GM06990 (cell line): ENCODE data around the gene KRTAP10-11.

Source experiments
- DNase-seq: peaks from one replicate; pipeline ENCODE4 v3.0.0-alpha.2; 2011; ENCODE audit not compliant: insufficient read length; ENCODE audit errors: extremely low read depth
- H3K27me3 ChIP-seq: replicated peaks from 2 replicates; pipeline ENCODE4 v1.6.0; 2011; ENCODE audit warnings: low read length; ENCODE audit not compliant: control insufficient read depth, insufficient read depth
- H3K36me3 ChIP-seq: 2 replicates; pipeline ENCODE4 v1.5.1; 2011; ENCODE audit warnings: low read length; ENCODE audit not compliant: control insufficient read depth, insufficient read depth
- H3K4me3 ChIP-seq: replicated peaks from 2 replicates; pipeline ENCODE4 v1.5.1; 2011; ENCODE audit warnings: low read depth, mild to moderate bottlenecking, control low read depth, low read length
- TF ChIP-seq, protein P1 (sequence below): IDR thresholded peaks from 2 replicates; pipeline ENCODE4 v1.5.1; 2011; ENCODE audit warnings: low read length, control low read depth, mild to moderate bottlenecking, inconsistent platforms; ENCODE audit not compliant: insufficient read depth, poor library complexity, severe bottlenecking

The KRTAP10-11 gene

GRCh38 chr21:44653656-44654575, 7.7 kb downstream of the KRTAP10-11 start:
- DNase-seq, result no peak
- Histone ChIP-seq H3K4me3 (no peak overlapping the region), H3K36me3 (no peaks in the 10 kb centered on the region), H3K27me3 (no peaks in the 10 kb centered on the region)
- TF ChIP-seq, protein P1, sequence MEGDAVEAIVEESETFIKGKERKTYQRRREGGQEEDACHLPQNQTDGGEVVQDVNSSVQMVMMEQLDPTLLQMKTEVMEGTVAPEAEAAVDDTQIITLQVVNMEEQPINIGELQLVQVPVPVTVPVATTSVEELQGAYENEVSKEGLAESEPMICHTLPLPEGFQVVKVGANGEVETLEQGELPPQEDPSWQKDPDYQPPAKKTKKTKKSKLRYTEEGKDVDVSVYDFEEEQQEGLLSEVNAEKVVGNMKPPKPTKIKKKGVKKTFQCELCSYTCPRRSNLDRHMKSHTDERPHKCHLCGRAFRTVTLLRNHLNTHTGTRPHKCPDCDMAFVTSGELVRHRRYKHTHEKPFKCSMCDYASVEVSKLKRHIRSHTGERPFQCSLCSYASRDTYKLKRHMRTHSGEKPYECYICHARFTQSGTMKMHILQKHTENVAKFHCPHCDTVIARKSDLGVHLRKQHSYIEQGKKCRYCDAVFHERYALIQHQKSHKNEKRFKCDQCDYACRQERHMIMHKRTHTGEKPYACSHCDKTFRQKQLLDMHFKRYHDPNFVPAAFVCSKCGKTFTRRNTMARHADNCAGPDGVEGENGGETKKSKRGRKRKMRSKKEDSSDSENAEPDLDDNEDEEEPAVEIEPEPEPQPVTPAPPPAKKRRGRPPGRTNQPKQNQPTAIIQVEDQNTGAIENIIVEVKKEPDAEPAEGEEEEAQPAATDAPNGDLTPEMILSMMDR, result no peak

GRCh38 chr21:44654576-44655175, 8.5 kb downstream of the KRTAP10-11 start, which contains the start of gene KRTAP12-4:
Gene KRTAP12-4 (minus strand): TSS chr21:44654659. CDS start chr21:44654614, 45 bp downstream.
- H3K27me3 ChIP-seq, result no peaks in the 10 kb centered on the region
- DNase-seq, result no peak
- TF ChIP-seq, protein P1, result no peak
- H3K36me3 ChIP-seq, result no peaks in the 10 kb centered on the region
- no peak within 1 kb of the TSS for H3K4me3 ChIP-seq

GRCh38 chr21:44656868-44657267, 10.7 kb downstream of the KRTAP10-11 start:
- TF ChIP-seq, protein P1, result no peak
- H3K27me3 ChIP-seq, result no peaks in the 10 kb centered on the region
- DNase-seq, result no peak
- H3K36me3 ChIP-seq, result no peaks in the 10 kb centered on the region
- no peak overlapping the region for H3K4me3 ChIP-seq

DNA sequence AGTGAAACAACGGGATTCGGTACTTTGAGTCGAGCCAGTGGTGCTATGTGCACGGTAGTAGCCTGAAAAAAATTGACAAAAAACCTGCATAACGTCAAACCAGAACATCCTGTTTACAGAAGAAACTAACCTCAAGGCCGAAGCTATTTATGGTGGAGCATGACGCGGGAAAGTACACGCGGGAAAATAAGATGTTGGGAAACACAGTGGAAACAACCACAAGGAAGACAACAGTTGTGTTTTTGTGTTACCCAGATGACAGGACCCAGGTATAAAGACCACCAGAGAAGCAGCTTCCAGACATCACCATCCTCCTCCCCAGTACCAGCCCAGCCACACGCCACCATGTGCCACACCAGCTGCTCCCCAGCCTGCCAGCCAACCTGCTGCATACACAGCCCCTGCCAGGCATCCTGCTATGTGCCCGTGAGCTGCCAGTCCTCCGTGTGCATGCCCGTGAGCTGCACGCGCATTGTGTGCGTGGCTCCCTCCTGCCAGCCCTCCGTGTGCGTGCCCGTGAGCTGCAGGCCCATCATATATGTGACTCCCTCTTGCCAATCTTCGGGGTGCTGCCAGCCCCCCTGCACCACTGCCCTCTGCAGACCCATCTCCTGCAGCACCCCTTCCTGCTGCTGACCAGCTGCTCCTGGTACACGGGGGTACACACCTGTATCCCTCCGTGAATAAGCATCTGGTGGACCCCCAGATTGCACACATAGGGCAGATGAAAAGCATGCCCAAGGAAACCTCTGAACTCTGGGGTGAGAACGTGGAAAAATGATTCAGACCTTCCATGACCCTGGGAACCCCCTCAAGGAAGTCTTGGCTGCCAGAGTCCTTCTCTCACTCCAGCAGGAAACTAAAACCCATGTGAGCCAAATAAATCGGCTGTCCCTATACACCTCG, 11.7 kb downstream of the KRTAP10-11 start, which contains the start of gene KRTAP12-3:
TSS of gene KRTAP12-3 (plus strand) at position 298 of the 906 bp plus-strand sequence. CDS start at position 346, 48 bp downstream.
- no peaks in the 10 kb centered on the region for H3K36me3 ChIP-seq
- no peak for DNase-seq
- H3K4me3 ChIP-seq, result no peak within 1 kb of the TSS
- TF ChIP-seq, protein P1, result no peak
- no peaks in the 10 kb centered on the region for H3K27me3 ChIP-seq

DNA sequence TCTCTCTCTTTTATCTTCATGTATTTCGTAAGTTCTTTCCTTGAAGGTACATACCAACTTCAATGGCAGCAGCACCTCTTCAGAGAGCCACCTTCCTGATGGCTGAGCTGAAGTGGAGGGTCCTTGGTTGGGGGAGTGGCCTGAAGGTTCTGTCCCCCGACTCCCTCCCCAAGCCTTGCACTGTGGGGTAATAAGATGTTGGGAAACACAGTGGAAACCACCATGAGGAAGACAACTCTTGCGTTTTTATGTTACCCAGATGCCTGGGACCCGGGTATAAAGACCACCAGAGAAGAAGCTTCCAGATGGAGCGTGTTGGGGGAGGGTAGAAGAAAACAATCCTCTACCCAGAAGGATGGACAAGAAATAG, 12.3 kb downstream of the KRTAP10-11 start:
- Histone ChIP-seq H3K4me3 (no peak overlapping the region), H3K27me3 (no peaks in the 10 kb centered on the region), H3K36me3 (no peaks in the 10 kb centered on the region)
- no peak for DNase-seq
- TF ChIP-seq, protein P1, result no peak
